Glomerular visceral epithelial cell (primary cell): ENCODE measurements around the gene P4HA1.

ENCODE experiments used
- DNase-seq: peaks from one replicate; pipeline ENCODE4 v3.0.0-alpha.2; 2016; ENCODE audit errors: extremely low spot score

The P4HA1 gene

GRCh38 chr10:72980348-72980747 lies 116.3 kb downstream of the P4HA1 start:
- no peak for DNase-seq

GRCh38 chr10:72979709-72980108 lies 117.0 kb downstream of the P4HA1 start:
- no peak for DNase-seq

GRCh38 chr10:72976886-72977285 lies 119.8 kb downstream of the P4HA1 start:
- no peak for DNase-seq
